ENCODE data around the gene CCL26. TPM values are rescaled to one million over a fixed set of nuclear protein-coding genes. Genes with fewer than 3 reads are reported as not detected.

The CCL26 gene
- total and polyA plus RNA-seq, 9 of the 15 experiments (the other 6 are each of a cell fraction or from before 2014, with no cell fraction given), result 2.3 to 26.8 (median 8.4) TPM

DNA sequence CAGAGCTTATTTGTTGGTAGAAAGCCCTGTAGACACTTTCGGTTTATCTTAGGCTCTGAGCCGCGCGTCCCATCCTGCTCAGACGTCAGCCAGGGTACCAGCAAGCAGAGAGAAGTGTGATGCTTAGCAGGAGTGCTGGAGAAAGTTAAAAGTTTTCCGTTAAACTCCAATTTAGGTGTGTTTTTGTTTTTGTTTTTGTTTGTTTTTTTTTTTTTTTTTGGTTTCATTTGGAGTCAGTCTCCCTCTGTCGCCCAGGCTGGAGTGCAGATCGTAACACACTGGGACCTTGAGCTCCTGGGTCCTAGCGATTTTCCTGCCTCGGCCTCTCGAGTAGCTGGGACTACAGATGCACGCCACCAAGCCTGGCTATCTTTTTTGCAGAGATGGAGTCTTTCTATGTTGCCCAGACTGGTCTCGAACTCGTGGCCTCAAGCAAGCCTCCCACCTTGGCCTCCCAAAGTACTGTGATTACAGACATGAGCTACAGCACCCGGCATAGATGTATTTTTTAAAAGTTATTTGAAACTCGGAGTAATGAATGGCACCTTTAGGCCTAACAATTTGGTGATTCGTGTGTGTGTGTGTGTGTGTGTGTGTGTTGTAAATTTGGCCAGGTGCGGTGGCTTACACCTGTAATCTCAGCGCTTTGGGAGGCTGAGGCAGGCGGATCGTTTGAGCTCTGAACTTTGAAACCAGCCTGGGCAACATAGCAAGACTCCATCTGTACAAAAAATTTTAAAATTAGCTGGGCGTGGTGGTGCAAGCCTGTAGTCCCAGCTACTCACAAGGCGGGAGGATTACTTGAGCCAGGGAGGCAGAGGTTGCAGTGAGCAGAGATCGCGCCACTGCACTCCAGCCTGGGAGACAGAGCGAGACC lies 32.0 kb downstream of the CCL26 start (continued):
- TF ChIP-seq SFPQ (IDR thresholded peaks at IDR 0.05; ENCODE audit: low read depth, low read length), result no peak
- TF ChIP-seq MLLT1 (IDR thresholded peaks at IDR 0.05), result peak in 1 of 2 experiments; percentile 64; a peak in 1 of 4 replicates

GRCh38 chr7:75738975-75739795 lies 32.8 kb downstream of the CCL26 start:
- peak overlapping the region; percentile 84 for H3K4me3 ChIP-seq
- H3K36me3 ChIP-seq (ENCODE audit: control insufficient read depth, insufficient read depth, low read length), result no peaks in the 10 kb centered on the region; the same call in 2 of the 3 replicates
- no peaks in the 10 kb centered on the region for H4K20me1 ChIP-seq (replicated peaks; ENCODE audit: control insufficient read depth, insufficient read depth, low read length)
- H3K79me2 ChIP-seq (ENCODE audit: control insufficient read depth, insufficient read depth, low read length), result peaks cover 32% of the 10 kb centered on the region
- intact Hi-C loops (cut with micrococcal nuclease), result loop anchor here (5.0 kb wide), 1 partner anchor 67 kb away; no protein-coding TSS in a partner anchor
- peak; percentile 99 to 100 (median 100) for DNase-seq (ENCODE audit: extremely low read depth in 1 of 4, low spot score in 3 of 4)
- under 1% methylated on average over 60 of the region's 89 CpGs for WGBS (ENCODE audit: insufficient coverage, low coverage, missing lambda C conversion rate)
- H3K4me1 ChIP-seq (replicated peaks in 1 of 2; ENCODE audit: control insufficient read depth in 2 of 2, insufficient read depth in 2 of 2, low read length in 2 of 2), result peaks cover 44 to 51% of the 10 kb centered on the region in 2 experiments
- H3K4me2 ChIP-seq (ENCODE audit: insufficient read depth, low read length), result peak overlapping the region; percentile 93
- H2AFZ ChIP-seq (ENCODE audit: low read depth, low read length), result peak overlapping the region; percentile 90
- POLR2A ChIA-PET, result interaction anchor here (0.6 to 1.7 kb wide), 12 partner anchors 8 to 208 kb away, joined by 3 to 10 read pairs (median 4); no protein-coding TSS in a partner anchor
- H3K9me3 ChIP-seq (replicated peaks; ENCODE audit: control insufficient read depth, insufficient read depth, low read depth, low read length), result no peaks in the 10 kb centered on the region
- peak overlapping the region; percentile 76 for H3K27ac ChIP-seq (ENCODE audit: extremely low read depth, low read depth, low read length)
- H3K9me1 ChIP-seq (ENCODE audit: control insufficient read depth, insufficient read depth, low read length), result no peaks in the 10 kb centered on the region
- H3K9ac ChIP-seq (ENCODE audit: insufficient read depth in 1 of 2, low read depth in 2 of 2, low read length in 2 of 2), result peak overlapping the region; percentile 78 to 98
- CTCF ChIA-PET (ENCODE audit: low intra/inter-chr PET ratio), result no interaction called here
- no peaks in the 10 kb centered on the region for H3K27me3 ChIP-seq (ENCODE audit: control insufficient read depth in 2 of 2, insufficient read depth in 2 of 2, low read length in 2 of 2)
- BruUV-seq (replicated peaks), result no TSS peak
- ATAC-seq, result peak; percentile 95
- FAIRE-seq, result peak; percentile 57
- in situ Hi-C loops (cut with MboI), result no loop called here
- TF ChIP-seq NONO (IDR thresholded peaks at IDR 0.05; ENCODE audit: low read depth in 2 of 2, low read length in 1 of 2) (peak; percentile 74 to 95), HNRNPLL (IDR thresholded peaks at IDR 0.05; ENCODE audit: low read depth, low read length, poor library complexity, severe bottlenecking) (peak; percentile 38), CBFA2T3 (IDR thresholded peaks at IDR 0.05) (peak; percentile 25), HNRNPK (IDR thresholded peaks at IDR 0.05; ENCODE audit: low read depth, low read length, poor library complexity, severe bottlenecking) (no peak)
- TF ChIP-seq, protein P1, sequence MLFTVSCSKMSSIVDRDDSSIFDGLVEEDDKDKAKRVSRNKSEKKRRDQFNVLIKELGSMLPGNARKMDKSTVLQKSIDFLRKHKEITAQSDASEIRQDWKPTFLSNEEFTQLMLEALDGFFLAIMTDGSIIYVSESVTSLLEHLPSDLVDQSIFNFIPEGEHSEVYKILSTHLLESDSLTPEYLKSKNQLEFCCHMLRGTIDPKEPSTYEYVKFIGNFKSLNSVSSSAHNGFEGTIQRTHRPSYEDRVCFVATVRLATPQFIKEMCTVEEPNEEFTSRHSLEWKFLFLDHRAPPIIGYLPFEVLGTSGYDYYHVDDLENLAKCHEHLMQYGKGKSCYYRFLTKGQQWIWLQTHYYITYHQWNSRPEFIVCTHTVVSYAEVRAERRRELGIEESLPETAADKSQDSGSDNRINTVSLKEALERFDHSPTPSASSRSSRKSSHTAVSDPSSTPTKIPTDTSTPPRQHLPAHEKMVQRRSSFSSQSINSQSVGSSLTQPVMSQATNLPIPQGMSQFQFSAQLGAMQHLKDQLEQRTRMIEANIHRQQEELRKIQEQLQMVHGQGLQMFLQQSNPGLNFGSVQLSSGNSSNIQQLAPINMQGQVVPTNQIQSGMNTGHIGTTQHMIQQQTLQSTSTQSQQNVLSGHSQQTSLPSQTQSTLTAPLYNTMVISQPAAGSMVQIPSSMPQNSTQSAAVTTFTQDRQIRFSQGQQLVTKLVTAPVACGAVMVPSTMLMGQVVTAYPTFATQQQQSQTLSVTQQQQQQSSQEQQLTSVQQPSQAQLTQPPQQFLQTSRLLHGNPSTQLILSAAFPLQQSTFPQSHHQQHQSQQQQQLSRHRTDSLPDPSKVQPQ (CRISPR knock-in tag; IDR thresholded peaks at IDR 0.05; ENCODE audit: borderline replicate concordance), result 0 out of 2 replicates have a peak, but pooled peaks have one; percentile 19
- TF ChIP-seq, protein P2, sequence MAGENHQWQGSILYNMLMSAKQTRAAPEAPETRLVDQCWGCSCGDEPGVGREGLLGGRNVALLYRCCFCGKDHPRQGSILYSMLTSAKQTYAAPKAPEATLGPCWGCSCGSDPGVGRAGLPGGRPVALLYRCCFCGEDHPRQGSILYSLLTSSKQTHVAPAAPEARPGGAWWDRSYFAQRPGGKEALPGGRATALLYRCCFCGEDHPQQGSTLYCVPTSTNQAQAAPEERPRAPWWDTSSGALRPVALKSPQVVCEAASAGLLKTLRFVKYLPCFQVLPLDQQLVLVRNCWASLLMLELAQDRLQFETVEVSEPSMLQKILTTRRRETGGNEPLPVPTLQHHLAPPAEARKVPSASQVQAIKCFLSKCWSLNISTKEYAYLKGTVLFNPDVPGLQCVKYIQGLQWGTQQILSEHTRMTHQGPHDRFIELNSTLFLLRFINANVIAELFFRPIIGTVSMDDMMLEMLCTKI (IDR thresholded peaks at IDR 0.05; ENCODE audit: partially characterized antibody), result no peak
